Hepatocyte (in vitro differentiated cells): Measurements from ENCODE around the gene ELK4.

Experiments used
- CTCF ChIP-seq: fragments of 200-600 bp; sonication (generic); IDR thresholded peaks from 2 replicates; pipeline ENCODE4 v1.5.1; 2016; ENCODE audit warnings: antibody characterized with exemption, mild to moderate bottlenecking; ENCODE audit not compliant: poor library complexity
- EZH2 ChIP-seq: fragments of 200-600 bp; sonication (generic); IDR thresholded peaks from 2 replicates; pipeline ENCODE4 v1.6.1; 2016; ENCODE audit warnings: antibody characterized with exemption, mild to moderate bottlenecking, borderline replicate concordance
- EZH2phosphoT487 ChIP-seq: fragments of 200-600 bp; sonication (generic); IDR thresholded peaks from one replicate; pipeline ENCODE4 v1.6.1; 2018; ENCODE audit warnings: antibody characterized with exemption, mild to moderate bottlenecking, low read depth, moderate library complexity; ENCODE audit not compliant: unreplicated experiment, severe bottlenecking

- TF ChIP-seq EZH2phosphoT487 (no peak), CTCF (no peak), EZH2 (no peak)
These were observed 59.4 kb downstream of the ELK4 start for GRCh38 chr1:205572421-205572820.
